SK-N-MC (cell line): ENCODE data around the gene TRAPPC2L.

Source experiments
- DNase-seq: peaks from one replicate; pipeline ENCODE4 v3.0.0-alpha.2; 2011; ENCODE audit warnings: low read depth, low spot score
- H3K27ac ChIP-seq: fragments of 200-600 bp; sonication (generic); 2 replicates; pipeline ENCODE4 v1.5.1; 2016; ENCODE audit warnings: mixed run types
- H3K36me3 ChIP-seq: fragments of 200-600 bp; sonication (generic); 2 replicates; pipeline ENCODE4 v1.6.1; 2017; ENCODE audit warnings: antibody characterized with exemption, low read length, mixed read lengths; ENCODE audit not compliant: insufficient read depth
- H3K4me3 ChIP-seq: fragments of 200-600 bp; sonication (generic); 2 replicates; pipeline ENCODE4 v1.5.1; 2016
- H3K9ac ChIP-seq: fragments of 200-600 bp; sonication (generic); 2 replicates; pipeline ENCODE4 v1.8.0; 2017; ENCODE audit warnings: mixed run types, mixed read lengths; ENCODE audit not compliant: insufficient read length
- H3K9me3 ChIP-seq: fragments of 200-600 bp; sonication (generic); 2 replicates; pipeline ENCODE4 v1.6.1; 2017; ENCODE audit warnings: low read depth, mild to moderate bottlenecking, antibody characterized with exemption, low read length, moderate library complexity, mixed read lengths
- EZH2 ChIP-seq: fragments of 200-600 bp; sonication (generic); IDR thresholded peaks from one replicate; pipeline ENCODE4 v1.6.1; 2017; ENCODE audit warnings: antibody characterized with exemption
- FOXP2 ChIP-seq: optimal IDR thresholded peaks from 2 replicates; pipeline ENCODE3; 2011; ENCODE audit warnings: mild to moderate bottlenecking, moderate library complexity; ENCODE audit not compliant: insufficient read depth; ENCODE audit errors: extremely low read length, control extremely low read depth
- POLR2AphosphoS5 ChIP-seq: IDR thresholded peaks from 2 replicates; pipeline ENCODE4 v1.6.1; 2012; ENCODE audit warnings: mild to moderate bottlenecking, low read depth, low read length, borderline replicate concordance

TRAPPC2L gene

GRCh38 chr16:88834670-88835069 lies 22.3 kb upstream of the TRAPPC2L start:
- TF ChIP-seq FOXP2: no peak
- no peak for TF ChIP-seq EZH2
- no peak for TF ChIP-seq POLR2AphosphoS5
- H3K27ac ChIP-seq: no peak overlapping the region
- no peaks in the 10 kb centered on the region for H3K9me3 ChIP-seq
- H3K9ac ChIP-seq: no peak overlapping the region
- no peak overlapping the region for H3K4me3 ChIP-seq
- H3K36me3 ChIP-seq: no peaks in the 10 kb centered on the region
- DNase-seq: no peak

GRCh38 chr16:88835383-88835782 lies 21.5 kb upstream of the TRAPPC2L start:
- no peak for DNase-seq
- no peaks in the 10 kb centered on the region for H3K36me3 ChIP-seq
- H3K27ac ChIP-seq: no peak overlapping the region
- TF ChIP-seq FOXP2 (no peak), POLR2AphosphoS5 (no peak), EZH2 (no peak)
- H3K4me3 ChIP-seq: no peak overlapping the region
- no peak overlapping the region for H3K9ac ChIP-seq
- no peaks in the 10 kb centered on the region for H3K9me3 ChIP-seq

DNA sequence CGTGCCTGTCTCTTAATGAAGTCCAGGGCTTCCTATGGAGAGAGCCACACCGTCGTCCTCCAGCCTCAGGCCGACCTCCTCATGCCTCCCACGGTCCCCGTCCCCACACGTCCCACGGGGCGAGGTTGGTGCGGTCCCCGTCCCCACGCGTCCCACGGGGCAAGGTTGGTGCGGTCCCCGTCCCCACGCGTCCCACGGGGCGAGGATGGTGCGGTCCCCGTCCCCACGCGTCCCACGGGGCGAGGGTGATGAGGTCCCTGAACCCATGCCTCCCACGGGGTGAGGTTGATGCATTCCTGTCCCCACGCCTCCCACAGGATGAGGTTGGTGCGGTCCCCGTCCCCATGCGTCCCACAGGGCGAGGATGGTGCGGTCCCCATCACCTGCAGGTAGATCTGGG lies 21.1 kb upstream of the TRAPPC2L start:
- no peaks in the 10 kb centered on the region for H3K9me3 ChIP-seq
- H3K4me3 ChIP-seq: no peak overlapping the region
- TF ChIP-seq EZH2 (no peak), POLR2AphosphoS5 (no peak), FOXP2 (no peak)
- no peaks in the 10 kb centered on the region for H3K36me3 ChIP-seq
- DNase-seq: no peak
- H3K9ac ChIP-seq: no peak overlapping the region
- H3K27ac ChIP-seq: no peak overlapping the region

- DNase-seq: no peak
- H3K9me3 ChIP-seq: no peaks in the 10 kb centered on the region
- H3K36me3 ChIP-seq: no peaks in the 10 kb centered on the region
- no peak overlapping the region for H3K9ac ChIP-seq
- TF ChIP-seq FOXP2 (no peak), EZH2 (no peak)
- no peak overlapping the region for H3K4me3 ChIP-seq
- H3K27ac ChIP-seq: no peak overlapping the region
Observed at GRCh38 chr16:88836791-88837190, 20.1 kb upstream of the TRAPPC2L start.

- no peak overlapping the region for H3K4me3 ChIP-seq
- H3K9me3 ChIP-seq: no peaks in the 10 kb centered on the region
- H3K36me3 ChIP-seq: no peaks in the 10 kb centered on the region
- no peak for DNase-seq
- no peak overlapping the region for H3K27ac ChIP-seq
- H3K9ac ChIP-seq: no peak overlapping the region
- no peak for TF ChIP-seq EZH2
- no peak for TF ChIP-seq POLR2AphosphoS5
- TF ChIP-seq FOXP2: no peak
Observed at GRCh38 chr16:88837806-88838205, 19.1 kb upstream of the TRAPPC2L start.

DNA sequence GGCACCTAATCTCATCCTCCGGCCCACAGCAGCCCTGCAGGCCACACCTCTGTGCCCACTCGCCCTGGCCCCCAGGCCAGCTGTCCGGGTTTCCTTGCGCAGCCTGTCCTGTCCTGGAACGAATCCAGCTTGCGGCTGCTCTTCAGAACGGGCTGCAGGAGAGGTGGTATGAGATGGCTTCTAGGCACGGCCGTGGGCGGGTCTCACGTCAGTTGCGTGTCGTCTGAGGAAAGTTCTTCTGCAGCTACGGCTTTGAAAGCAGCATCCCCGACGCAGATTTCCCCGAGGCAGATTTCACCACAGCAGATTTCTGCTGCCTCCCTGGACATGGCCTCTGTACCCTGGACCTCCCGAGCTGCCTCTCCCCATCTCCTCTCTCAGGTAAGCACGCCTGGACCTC lies 18.4 kb upstream of the TRAPPC2L start:
- Histone ChIP-seq H3K27ac (no peak overlapping the region), H3K36me3 (no peaks in the 10 kb centered on the region), H3K4me3 (no peak overlapping the region), H3K9ac (no peak overlapping the region), H3K9me3 (no peaks in the 10 kb centered on the region)
- TF ChIP-seq EZH2: no peak
- no peak for TF ChIP-seq FOXP2
- no peak for TF ChIP-seq POLR2AphosphoS5
- no peak for DNase-seq

DNA sequence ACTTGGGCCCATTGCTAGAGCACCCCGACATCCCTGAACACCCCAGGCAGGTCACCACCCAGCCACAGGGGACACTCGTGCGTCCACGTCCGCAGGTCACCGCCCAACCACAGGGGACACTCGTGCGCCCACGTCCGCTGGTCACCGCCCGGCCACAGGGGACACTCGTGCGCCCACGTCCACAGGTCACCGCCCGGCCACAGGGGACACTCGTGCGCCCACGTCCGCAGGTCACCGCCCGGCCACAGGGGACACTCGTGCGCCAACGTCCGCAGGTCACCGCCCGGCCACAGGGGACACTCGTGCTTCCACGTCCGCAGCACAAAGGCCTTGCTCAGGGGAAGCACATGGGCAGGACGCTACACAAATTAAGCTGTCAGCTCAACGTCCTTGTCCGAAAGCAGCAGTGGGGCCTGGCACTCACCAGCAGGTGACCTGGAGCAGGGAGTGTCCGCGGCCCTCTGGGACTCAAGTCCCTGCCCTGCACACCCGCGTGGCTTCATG lies 17.8 kb upstream of the TRAPPC2L start:
- Histone ChIP-seq H3K9ac (no peak overlapping the region), H3K9me3 (no peaks in the 10 kb centered on the region), H3K4me3 (no peak overlapping the region), H3K36me3 (no peaks in the 10 kb centered on the region), H3K27ac (no peak overlapping the region)
- TF ChIP-seq POLR2AphosphoS5: no peak
- TF ChIP-seq EZH2: no peak
- no peak for TF ChIP-seq FOXP2
- no peak for DNase-seq

GRCh38 chr16:88839745-88840599 lies 17.0 kb upstream of the TRAPPC2L start:
- Histone ChIP-seq H3K9me3 (no peaks in the 10 kb centered on the region), H3K36me3 (no peaks in the 10 kb centered on the region), H3K9ac (no peak overlapping the region), H3K4me3 (no peak overlapping the region), H3K27ac (no peak overlapping the region)
- TF ChIP-seq EZH2: no peak
- no peak for TF ChIP-seq FOXP2
- TF ChIP-seq POLR2AphosphoS5: no peak
- no peak for DNase-seq
